GM21528 (cell line): Measurements from ENCODE around the gene TMBIM6.
"Not testable (repeated sequence)": the region's sequence is repeated elsewhere in the genome, so short reads cannot be mapped to it uniquely, and the experiment has no call there.

Experiments
- ATAC-seq: cut with Tn5 transposase; IDR thresholded peaks from one replicate; pipeline ENCODE4 v1.9.1; 2021; ENCODE audit warnings: mild to moderate bottlenecking, moderate library complexity; ENCODE audit not compliant: unreplicated experiment, low FRiP score

Gene TMBIM6

GRCh38 chr12:49721355-49721754, 20.0 kb upstream of the TMBIM6 start:
- not testable (repeated sequence) for ATAC-seq

GRCh38 chr12:49728446-49728845, 12.9 kb upstream of the TMBIM6 start:
- no peak for ATAC-seq

- no peak for ATAC-seq
Observed at GRCh38 chr12:49730050-49730449, 11.3 kb upstream of the TMBIM6 start.

- ATAC-seq = no peak
Observed at GRCh38 chr12:49730568-49731101, 10.7 kb upstream of the TMBIM6 start.

- no peak for ATAC-seq
Observed at GRCh38 chr12:49733219-49734017, 7.9 kb upstream of the TMBIM6 start.

- ATAC-seq = not testable (repeated sequence)
Observed at GRCh38 chr12:49734900-49735299, 6.5 kb upstream of the TMBIM6 start.

- ATAC-seq = not testable (repeated sequence)
Observed at GRCh38 chr12:49738721-49739120, 2.6 kb upstream of the TMBIM6 start.

- not testable (repeated sequence) for ATAC-seq
Observed at GRCh38 chr12:49740277-49740676, 1.1 kb upstream of the TMBIM6 start.

GRCh38 chr12:49741882-49742620, 694 bp downstream of the TMBIM6 start:
- ATAC-seq = peak; percentile 59

- ATAC-seq = no peak
Observed at GRCh38 chr12:49744363-49744885, 3.1 kb downstream of the TMBIM6 start.

GRCh38 chr12:49748306-49748705, 6.9 kb downstream of the TMBIM6 start:
- ATAC-seq = no peak

- no peak for ATAC-seq
Observed at GRCh38 chr12:49748800-49749199, 7.4 kb downstream of the TMBIM6 start.

GRCh38 chr12:49750027-49750995, 9.0 kb downstream of the TMBIM6 start:
- ATAC-seq = no peak

GRCh38 chr12:49750996-49751393, 9.6 kb downstream of the TMBIM6 start:
- no peak for ATAC-seq

- ATAC-seq = no peak
Observed at GRCh38 chr12:49761677-49762467, 20.5 kb downstream of the TMBIM6 start.

- ATAC-seq = no peak
Observed at GRCh38 chr12:49762468-49762847, 21.1 kb downstream of the TMBIM6 start.

- ATAC-seq = no peak
Observed at GRCh38 chr12:49763006-49763591, 21.7 kb downstream of the TMBIM6 start.

- no peak for ATAC-seq
Observed at GRCh38 chr12:49764126-49764525, 22.8 kb downstream of the TMBIM6 start.

GRCh38 chr12:49766115-49766455, 24.7 kb downstream of the TMBIM6 start:
- ATAC-seq = no peak
